GM19324 (cell line): ENCODE measurements around the gene PDGFA.

Experiments used
- ATAC-seq: cut with Tn5 transposase; IDR thresholded peaks from one replicate; pipeline ENCODE4 v1.9.1; 2021; ENCODE audit warnings: mild to moderate bottlenecking, moderate library complexity; ENCODE audit not compliant: unreplicated experiment, low FRiP score

PDGFA gene

DNA sequence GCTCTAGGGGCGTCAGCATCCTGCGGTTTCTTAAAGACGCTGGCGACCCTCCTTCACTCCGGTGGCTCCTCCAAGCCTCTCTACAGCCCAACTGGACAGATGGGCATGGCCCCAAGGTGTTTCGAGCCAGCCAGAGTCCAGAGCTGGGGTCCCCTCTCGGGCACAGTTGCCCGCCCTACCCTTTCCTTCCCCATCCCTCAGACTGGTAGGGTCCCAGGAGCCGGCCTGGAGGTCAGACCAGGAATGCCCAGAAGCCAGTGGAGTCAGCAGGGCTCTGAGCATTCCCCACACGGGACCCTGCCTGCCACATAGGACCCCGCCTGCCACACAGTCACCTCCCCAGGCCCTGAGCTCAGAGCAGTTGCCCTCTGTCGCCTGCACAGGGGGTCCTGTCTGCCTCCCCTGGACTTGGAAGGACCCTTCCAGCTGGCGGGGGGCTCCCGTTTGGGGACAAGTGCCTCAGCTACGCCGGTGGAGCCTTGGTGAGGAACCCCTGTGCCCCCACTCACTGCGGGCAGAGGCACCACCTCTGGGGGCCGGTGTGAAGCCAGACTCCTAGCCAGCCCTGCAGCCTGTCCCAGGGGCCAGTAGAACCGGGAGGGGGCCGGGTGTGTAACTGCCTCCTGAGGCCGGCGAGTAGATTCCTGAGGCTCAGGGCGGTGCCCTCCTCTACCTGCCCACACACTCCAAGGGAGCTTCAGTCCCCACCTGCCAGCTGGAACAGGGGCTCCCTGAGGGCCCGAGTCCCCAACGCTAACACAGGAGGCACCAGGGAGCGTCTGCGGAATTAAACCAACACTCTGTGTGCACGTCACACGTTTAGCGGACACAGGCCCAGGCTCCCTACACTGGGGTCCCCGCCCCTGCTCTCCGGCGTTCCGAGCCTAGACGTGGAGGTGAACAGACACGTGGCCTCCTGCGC, 19.4 kb upstream of the PDGFA start:
- no peak for ATAC-seq

DNA sequence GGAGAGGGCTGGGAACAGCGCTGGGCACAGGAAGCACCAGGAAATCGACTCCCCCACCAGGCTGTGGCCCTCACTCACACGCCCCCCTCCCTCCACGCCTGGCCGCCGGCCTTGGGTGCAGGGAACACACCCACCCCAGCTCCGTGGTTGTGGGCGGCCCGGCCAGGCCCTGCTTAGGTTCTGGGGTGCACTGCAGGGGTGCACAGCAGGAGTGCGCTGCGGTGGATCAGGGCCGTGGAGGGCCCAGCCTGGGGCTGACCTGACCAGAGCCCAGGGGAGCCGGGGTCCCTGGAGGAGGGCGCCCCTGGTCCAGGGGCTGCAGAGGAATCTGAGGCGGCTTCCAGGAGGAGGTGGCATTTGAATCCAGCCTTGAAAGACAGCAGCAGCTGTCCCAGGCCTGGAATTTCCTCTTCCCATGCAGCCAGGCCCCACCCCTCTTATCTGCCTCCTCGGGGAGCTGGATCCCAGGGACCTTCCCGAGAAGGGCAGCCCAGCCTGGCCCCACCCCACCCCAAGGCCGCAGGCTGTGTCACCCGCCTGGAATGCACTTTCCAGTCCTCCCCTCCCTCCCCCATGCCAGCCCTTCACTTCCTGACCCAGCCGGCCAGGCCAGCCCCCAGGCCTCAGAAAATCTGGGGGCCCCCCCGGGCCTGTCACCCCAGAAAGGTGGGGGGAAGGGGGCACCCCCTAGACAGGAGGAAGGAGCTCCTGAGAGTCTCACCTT, 18.4 kb upstream of the PDGFA start:
- ATAC-seq: no peak

- ATAC-seq: no peak
Measured at GRCh38 chr7:536231-536630, 16.6 kb upstream of the PDGFA start.

DNA sequence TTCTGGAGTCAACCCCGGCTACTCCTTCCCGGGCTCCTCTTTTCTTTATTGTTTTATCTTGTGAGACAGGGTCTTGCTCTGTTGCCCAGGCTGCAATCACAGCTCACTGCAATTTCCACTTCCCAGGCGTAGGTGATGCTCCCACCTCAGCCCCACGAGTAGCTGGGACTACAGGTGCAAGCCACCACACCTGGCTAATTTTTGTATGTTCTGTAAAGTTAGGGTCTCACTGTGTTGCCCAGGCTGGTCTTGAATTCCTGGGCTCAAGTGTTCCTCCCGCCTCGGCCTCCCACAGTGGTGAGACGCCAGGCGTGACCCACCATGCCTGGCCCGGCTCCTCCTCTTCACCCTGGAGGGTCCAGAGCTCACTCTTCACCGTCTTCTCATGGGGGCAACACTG, 15.3 kb upstream of the PDGFA start:
- no peak for ATAC-seq

- no peak for ATAC-seq
Measured at GRCh38 chr7:534075-534474, 14.4 kb upstream of the PDGFA start.

DNA sequence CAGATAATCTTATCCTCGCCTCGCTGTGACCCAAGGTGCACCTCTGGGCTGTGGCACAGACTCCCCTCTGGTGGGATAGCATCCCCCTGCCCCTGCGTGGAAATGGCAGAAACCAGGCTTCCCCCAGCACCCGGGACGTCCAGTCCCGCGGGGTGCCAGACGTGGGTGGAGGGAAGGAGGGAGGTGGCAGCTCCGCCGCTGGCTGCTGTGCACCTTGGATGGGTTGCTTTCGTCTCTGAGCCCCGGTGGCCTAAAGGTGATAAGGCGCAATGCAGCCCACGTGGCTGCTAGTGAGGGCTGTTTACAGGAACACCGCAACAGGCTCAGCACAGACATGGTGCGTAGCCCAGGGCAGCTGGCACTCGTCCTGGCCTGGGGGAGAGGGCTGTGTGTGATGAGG, 13.6 kb upstream of the PDGFA start:
- no peak for ATAC-seq

- no peak for ATAC-seq
Measured at GRCh38 chr7:532379-533143, 12.9 kb upstream of the PDGFA start.

DNA sequence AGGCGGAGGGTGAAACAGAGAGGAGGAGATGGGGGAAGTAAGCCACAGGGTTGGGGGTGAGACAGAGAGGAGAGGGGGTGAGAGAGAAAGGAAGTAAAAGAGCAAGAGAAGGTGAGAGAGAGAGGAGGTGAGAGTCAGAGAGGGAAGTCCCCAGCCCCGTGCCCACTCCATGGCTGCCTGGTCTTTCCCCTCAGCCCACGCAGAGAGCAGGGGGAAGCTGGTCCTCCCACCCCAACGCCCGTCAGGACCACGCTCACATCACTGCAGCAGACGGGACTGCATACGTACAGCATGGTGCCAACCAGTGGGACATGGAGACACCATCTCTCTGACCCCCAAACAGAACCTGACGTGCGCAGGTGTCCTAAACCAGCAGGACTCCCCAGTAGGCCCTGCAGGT, 12.1 kb upstream of the PDGFA start:
- no peak for ATAC-seq

DNA sequence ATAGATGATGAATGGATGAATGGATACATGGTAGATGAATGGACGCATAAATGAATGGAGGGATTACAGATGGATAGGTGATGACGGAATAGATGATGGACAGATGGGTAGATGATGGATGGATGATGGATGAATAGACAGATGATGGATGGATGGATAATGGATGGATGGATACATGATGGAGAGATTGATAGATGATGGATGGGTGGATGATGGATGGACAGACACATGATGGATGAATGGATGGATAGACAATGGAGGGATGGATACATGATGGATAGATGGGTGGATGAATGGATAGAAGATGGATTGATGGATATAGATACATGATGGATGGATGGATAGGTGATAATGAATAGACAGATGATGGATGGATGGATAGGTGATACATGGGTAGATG, 8.8 kb upstream of the PDGFA start:
- no peak for ATAC-seq

DNA sequence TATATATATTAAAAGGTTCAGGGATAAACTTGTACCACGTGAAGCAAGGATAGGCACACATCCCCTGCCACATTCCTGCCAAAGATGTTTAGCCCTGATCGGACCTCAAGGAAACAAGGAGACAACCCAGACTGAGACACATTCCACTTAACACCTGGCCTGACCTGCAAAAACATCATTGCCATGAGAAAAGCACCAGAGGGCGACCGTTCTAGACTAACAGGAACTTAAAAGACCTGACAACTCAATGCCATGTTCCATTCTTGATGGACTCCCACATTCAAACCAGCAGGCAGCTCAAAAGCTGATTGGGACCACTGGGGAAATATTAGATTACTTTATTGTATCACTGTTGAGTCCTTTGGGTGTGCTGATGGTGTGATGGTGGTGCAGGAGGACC, 8.1 kb upstream of the PDGFA start:
- ATAC-seq: no peak

GRCh38 chr7:526460-527034, 6.9 kb upstream of the PDGFA start:
- no peak for ATAC-seq

GRCh38 chr7:525740-526139, 6.1 kb upstream of the PDGFA start:
- no peak for ATAC-seq

GRCh38 chr7:524800-525199, 5.2 kb upstream of the PDGFA start:
- no peak for ATAC-seq

DNA sequence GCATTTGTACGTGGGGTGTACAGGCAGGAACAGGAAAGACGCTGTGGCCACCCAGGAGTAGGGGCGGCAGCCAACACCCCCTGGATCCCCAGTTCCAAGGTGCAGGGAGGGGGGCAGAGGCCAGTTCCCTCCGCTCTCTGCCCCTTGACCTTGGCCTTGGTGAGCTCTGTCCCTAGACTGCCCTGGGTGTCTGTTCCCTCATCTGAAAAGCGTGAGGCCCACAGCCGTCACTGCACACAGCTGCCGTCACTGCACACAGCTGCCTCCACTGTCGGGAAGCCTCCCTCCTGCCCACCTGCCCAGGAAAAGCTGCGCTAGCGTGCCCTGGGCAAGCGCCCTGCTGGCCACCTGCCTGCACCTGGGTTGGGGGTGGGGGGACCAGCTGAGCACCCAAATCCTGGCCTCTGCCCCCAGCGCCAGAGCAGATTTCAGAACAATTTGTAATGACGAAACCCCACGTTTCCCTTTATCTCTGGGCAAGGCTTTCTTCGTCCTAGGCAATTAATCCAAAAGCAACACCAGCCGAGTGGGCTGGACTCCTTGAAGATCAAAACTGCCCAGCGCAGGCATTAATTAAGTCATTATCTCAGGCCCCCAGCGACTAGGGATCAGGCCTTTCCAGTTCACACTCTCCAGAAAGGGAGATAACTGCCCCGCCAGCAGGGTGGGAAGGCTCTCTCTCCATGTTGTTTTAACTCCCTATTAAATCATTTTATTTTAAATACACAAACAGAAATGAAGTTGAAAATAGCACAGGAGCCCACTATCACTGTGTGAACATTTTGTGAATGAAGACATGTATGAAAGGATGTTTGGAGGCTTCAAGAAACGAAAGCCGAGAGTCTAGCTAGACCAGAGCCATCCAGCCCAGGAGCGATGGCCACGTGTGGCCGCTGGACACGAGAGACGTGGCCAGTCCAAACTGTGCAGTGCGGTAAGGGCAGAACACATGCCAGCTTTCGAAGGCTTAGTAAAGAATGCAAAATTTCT, 4.0 kb upstream of the PDGFA start:
- no peak for ATAC-seq

DNA sequence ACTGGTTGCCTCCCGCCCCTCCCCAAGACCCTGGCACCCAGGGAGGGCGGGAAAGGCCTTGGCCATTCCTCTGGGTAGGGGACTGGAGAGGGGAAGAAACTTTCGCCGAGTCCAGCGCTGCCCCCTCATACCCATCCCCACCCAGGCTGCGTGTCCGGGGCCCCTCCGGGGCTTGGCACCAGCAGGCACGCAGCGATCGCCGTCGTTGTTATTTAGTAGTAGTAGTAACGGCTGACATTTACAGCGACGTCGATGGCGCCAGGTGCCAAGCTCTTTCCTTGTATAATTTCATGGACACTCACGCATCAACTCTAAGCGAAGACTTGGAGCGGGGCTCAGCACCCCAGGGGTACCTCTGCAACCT, 3.3 kb upstream of the PDGFA start:
- no peak for ATAC-seq

- ATAC-seq: no peak
Measured at GRCh38 chr7:522071-522950, 2.7 kb upstream of the PDGFA start.

DNA sequence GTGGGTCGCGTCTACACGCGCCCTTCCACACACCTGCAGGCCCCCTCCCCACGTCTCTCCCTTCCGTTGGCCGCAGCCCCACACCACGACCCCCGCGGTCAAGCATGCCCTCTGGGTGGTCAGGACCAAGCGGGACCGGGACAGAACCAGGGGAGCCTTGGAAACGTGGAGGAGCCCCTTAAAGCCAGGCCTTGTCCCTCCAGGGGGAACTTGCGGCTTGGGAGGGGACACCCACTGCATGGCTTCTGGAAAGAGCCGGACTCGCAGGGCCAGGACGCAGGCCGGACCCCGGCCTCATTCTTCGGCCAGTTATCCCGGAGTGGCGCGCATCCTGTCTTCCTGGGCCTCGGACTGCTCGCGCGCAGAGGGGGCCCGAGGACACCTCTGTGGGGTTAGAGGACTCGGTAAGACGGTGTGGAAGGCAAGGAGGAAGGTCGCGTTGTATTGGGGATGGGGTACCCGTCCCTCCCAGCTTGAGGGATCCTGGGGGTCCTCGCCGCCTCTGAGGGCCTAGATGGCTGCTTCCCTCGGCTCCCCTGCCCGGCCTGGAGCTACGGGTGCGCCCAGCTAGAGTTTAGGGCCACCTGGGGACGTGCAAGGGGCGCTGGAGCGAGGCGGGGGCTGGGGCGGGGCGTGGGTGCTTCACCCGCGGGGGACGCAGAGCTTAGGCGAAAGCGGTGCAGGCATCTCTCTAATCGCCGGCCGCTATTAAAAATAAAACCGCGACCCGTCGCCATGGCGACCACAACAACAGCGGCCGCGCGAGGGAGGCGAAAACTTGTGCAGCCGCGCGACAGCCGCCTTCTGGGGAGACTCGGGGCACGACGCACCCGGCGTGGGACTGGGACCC, 1.8 kb upstream of the PDGFA start:
- no peak for ATAC-seq
